Activated CD4-positive, alpha-beta memory T cell treated with anti-CD3 and anti-CD28 coated beads for 36 hours (primary cell): ENCODE data around the gene CISD2. TPM values are rescaled to one million over a fixed set of nuclear protein-coding genes. Genes with fewer than 3 reads are reported as not detected.

ENCODE experiments used
- CTCF ChIA-PET: fragments of 350-600 bp; sonication (Branson Sonifier 250); formaldehyde crosslinking; loops from one replicate; lab custom pipeline; 2021; ENCODE audit warnings: antibody characterized with exemption, inconsistent platforms; lab: Charles Lee
- POLR2A ChIA-PET: fragments of 350-600 bp; sonication (Branson Sonifier 250); formaldehyde crosslinking; loops from one replicate; lab custom pipeline; 2021; ENCODE audit warnings: antibody characterized with exemption; lab: Charles Lee
- DNase-seq: peaks from one replicate; pipeline ENCODE4 v3.0.0-alpha.2; 2020
- H3K27ac Mint-ChIP-seq: one replicate; pipeline ENCODE4 v1.8.0; 2021; ENCODE audit warnings: mixed read lengths
- H3K27me3 Mint-ChIP-seq: one replicate; pipeline ENCODE4 v1.8.0; 2021; ENCODE audit warnings: mixed read lengths
- H3K36me3 Mint-ChIP-seq: one replicate; pipeline ENCODE4 v1.8.0; 2021; ENCODE audit warnings: mixed read lengths
- H3K4me1 Mint-ChIP-seq: one replicate; pipeline ENCODE4 v1.8.0; 2021; ENCODE audit warnings: low read depth, mixed read lengths
- H3K4me3 Mint-ChIP-seq: one replicate; pipeline ENCODE4 v1.8.0; 2021; ENCODE audit warnings: mild to moderate bottlenecking, mixed read lengths
- H3K9me3 Mint-ChIP-seq: one replicate; pipeline ENCODE4 v1.8.0; 2021; ENCODE audit warnings: mixed read lengths
- intact Hi-C: fragments of 100-400 bp; cut with micrococcal nuclease; formaldehyde crosslinking; loops from one replicate; pipeline ENCODE4 v1.15.1; 2023
- total RNA-seq, 2 experiments: library from RNA; stranded (reverse); gene quantifications; one replicate each; pipeline ENCODE4 v1.2.3, GENCODE V29; 2021

Gene CISD2
- total RNA-seq, 2 experiments from 2014 or later: 28.5 to 32.8 TPM

- DNase-seq: peak; percentile 97
- intact Hi-C loops: loop anchor here (1.0 to 5.0 kb wide), 7 partner anchors 160 to 1480 kb away; partner anchors contain the start of genes CENPE, NFKB1, PPP3CA and SLC39A8
- Mint-ChIP-seq H3K27ac (no peak within 1 kb of the TSS), H3K9me3 (no peaks in the 10 kb centered on the region), H3K27me3 (no peaks in the 10 kb centered on the region), H3K4me1 (peaks cover 26% of the 10 kb centered on the region), H3K36me3 (peaks cover 27% of the 10 kb centered on the region), H3K4me3 (no peak within 1 kb of the TSS)
- CTCF ChIA-PET: interaction anchor here (1.0 to 2.5 kb wide), 6 partner anchors 10 to 482 kb away, joined by 3 to 15 read pairs (median 8); partner anchors contain the start of genes CISD2 and SLC39A8
- POLR2A ChIA-PET: interaction anchor here (0.6 to 6.7 kb wide), 20 partner anchors 9 to 482 kb away, joined by 3 to 147 read pairs (median 4); partner anchors contain the start of genes CISD2, MANBA, NFKB1 and SLC39A8
Observed at GRCh38 chr4:102826890-102827673, 41.7 kb upstream of the CISD2 start, which contains the start of gene UBE2D3. UBE2D3 (minus strand) TSS chr4:102827551; CDS start chr4:102826508, 1,043 bp downstream.

- ChIA-PET POLR2A (interaction anchor here (0.6 to 6.7 kb wide), 24 partner anchors 10 to 1480 kb away, joined by 3 to 147 read pairs (median 4); partner anchors contain the start of genes BDH2, CISD2, MANBA and NFKB1), CTCF (interaction anchor here (1.0 to 2.5 kb wide), 9 partner anchors 8 to 482 kb away, joined by 3 to 15 read pairs (median 7); partner anchors contain the start of genes CISD2 and SLC39A8)
- Mint-ChIP-seq H3K4me3 (no peak overlapping the region), H3K4me1 (peaks cover 23% of the 10 kb centered on the region), H3K27ac (no peak overlapping the region), H3K36me3 (peaks cover 22% of the 10 kb centered on the region), H3K9me3 (no peaks in the 10 kb centered on the region), H3K27me3 (no peaks in the 10 kb centered on the region)
- intact Hi-C loops: loop anchor here (1.0 to 5.0 kb wide), 15 partner anchors 9 to 1481 kb away; partner anchors contain the start of genes BDH2, CENPE, MANBA and NFKB1
- peak; percentile 99 for DNase-seq
Observed at GRCh38 chr4:102827674-102828496, 40.9 kb upstream of the CISD2 start.

DNA sequence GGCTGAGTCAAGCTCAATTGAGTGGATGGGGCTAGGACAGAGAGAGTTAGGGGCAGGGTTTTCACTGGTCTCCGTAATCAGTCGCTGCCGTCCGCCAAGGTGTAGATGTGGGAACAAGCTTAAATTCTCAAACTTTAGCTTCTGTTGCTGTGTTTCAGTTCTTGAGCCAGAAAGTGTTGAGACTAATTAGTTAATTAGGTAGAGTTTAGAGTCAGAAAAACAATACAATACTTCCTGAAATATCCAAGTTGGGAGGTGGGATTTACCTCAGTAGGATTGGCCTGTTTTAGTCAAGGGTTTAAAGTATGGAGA is 40.3 kb upstream of the CISD2 start:
- ChIA-PET POLR2A (interaction anchor here (0.8 to 6.7 kb wide), 18 partner anchors 9 to 1481 kb away, joined by 3 to 147 read pairs (median 5); partner anchors contain the start of genes BDH2, CISD2, MANBA and NFKB1), CTCF (interaction anchor here (0.9 to 2.5 kb wide), 10 partner anchors 9 to 483 kb away, joined by 3 to 15 read pairs (median 6); partner anchors contain the start of genes CISD2 and SLC39A8)
- no peak overlapping the region for H3K27ac Mint-ChIP-seq
- H3K4me3 Mint-ChIP-seq: no peak overlapping the region
- H3K36me3 Mint-ChIP-seq: peaks cover 16% of the 10 kb centered on the region
- H3K4me1 Mint-ChIP-seq: peaks cover 20% of the 10 kb centered on the region
- no peaks in the 10 kb centered on the region for H3K9me3 Mint-ChIP-seq
- intact Hi-C loops: loop anchor here (1.0 to 5.0 kb wide), 13 partner anchors 9 to 1481 kb away; partner anchors contain the start of genes BDH2, CENPE, MANBA and PPP3CA
- H3K27me3 Mint-ChIP-seq: no peaks in the 10 kb centered on the region
- DNase-seq: no peak

DNA sequence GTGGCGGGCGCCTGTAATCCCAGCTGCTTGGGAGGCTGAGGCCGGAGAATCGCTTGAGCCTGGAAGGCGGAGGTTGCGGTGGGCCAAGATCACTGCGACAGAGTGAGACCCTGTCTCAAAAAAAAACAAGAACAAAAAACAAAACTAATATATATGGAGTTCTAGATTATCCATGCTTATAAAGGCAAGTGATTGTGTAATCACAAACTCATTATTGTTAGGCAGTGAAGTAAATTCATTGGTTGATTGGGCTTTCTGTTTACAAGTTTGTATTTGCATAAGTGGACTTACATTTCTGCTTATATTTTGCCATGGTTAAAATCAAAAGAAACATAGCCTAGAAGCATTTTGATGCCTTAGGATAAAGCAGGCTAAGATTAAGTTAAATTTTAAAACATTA is 39.0 kb upstream of the CISD2 start:
- CTCF ChIA-PET: interaction anchor here (0.6 kb wide), 1 partner anchor 154 kb away, joined by 3 read pairs; no protein-coding TSS in a partner anchor
- intact Hi-C loops: loop anchor here (2.0 to 5.0 kb wide), 6 partner anchors 157 to 1483 kb away; partner anchors contain the start of genes CENPE and PPP3CA
- Mint-ChIP-seq H3K4me3 (no peak overlapping the region), H3K36me3 (peaks cover 5% of the 10 kb centered on the region), H3K27me3 (no peaks in the 10 kb centered on the region), H3K4me1 (peaks cover 21% of the 10 kb centered on the region), H3K27ac (no peak overlapping the region), H3K9me3 (no peaks in the 10 kb centered on the region)
- no peak for DNase-seq
- POLR2A ChIA-PET: interaction anchor here (2.9 to 6.7 kb wide), 3 partner anchors 12 to 39 kb away, joined by 20 to 147 read pairs (median 105); partner anchors contain the start of gene CISD2

DNA sequence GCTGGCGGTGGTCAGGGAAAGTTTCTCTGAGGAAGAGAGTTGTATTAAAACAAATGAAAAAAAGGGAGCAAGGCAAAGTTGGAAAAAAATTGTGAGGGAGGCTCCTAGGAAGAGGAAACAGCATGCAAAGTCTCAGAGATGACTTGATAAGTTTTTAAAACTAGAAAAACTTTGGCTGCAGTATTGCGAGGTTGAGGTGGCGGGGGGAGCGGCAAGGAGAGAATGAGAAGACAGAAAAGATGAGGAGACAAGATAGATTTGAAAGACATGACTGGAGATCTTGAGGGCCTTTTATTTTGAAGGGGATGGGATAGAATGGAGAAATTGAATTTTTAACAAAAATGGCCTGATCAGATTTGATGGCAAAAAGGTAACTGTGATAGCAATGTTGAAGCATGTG is 36.7 kb upstream of the CISD2 start:
- Mint-ChIP-seq H3K27me3 (no peaks in the 10 kb centered on the region), H3K36me3 (peaks cover 2% of the 10 kb centered on the region), H3K4me3 (no peak overlapping the region), H3K9me3 (no peaks in the 10 kb centered on the region), H3K27ac (no peak overlapping the region), H3K4me1 (peaks cover 21% of the 10 kb centered on the region)
- DNase-seq: no peak
- CTCF ChIA-PET: no interaction called here
- POLR2A ChIA-PET: no interaction called here
- intact Hi-C loops: no loop called here

- intact Hi-C loops: no loop called here
- H3K4me3 Mint-ChIP-seq: no peak overlapping the region
- ChIA-PET POLR2A (no interaction called here), CTCF (interaction anchor here (0.7 kb wide), 1 partner anchor 402 kb away, joined by 4 read pairs; no protein-coding TSS in a partner anchor)
- H3K27ac Mint-ChIP-seq: no peak overlapping the region
- no peak for DNase-seq
- H3K27me3 Mint-ChIP-seq: no peaks in the 10 kb centered on the region
- no peaks in the 10 kb centered on the region for H3K9me3 Mint-ChIP-seq
- peaks cover 21% of the 10 kb centered on the region for H3K4me1 Mint-ChIP-seq
- H3K36me3 Mint-ChIP-seq: no peaks in the 10 kb centered on the region
Observed at GRCh38 chr4:102832667-102833066, 36.1 kb upstream of the CISD2 start.

GRCh38 chr4:102836596-102836995 is 32.2 kb upstream of the CISD2 start:
- no peaks in the 10 kb centered on the region for H3K27me3 Mint-ChIP-seq
- DNase-seq: no peak
- peaks cover 2% of the 10 kb centered on the region for H3K36me3 Mint-ChIP-seq
- H3K4me1 Mint-ChIP-seq: peaks cover 9% of the 10 kb centered on the region
- intact Hi-C loops: no loop called here
- H3K27ac Mint-ChIP-seq: no peak overlapping the region
- CTCF ChIA-PET: no interaction called here
- H3K9me3 Mint-ChIP-seq: no peaks in the 10 kb centered on the region
- POLR2A ChIA-PET: interaction anchor here (0.7 to 2.6 kb wide), 2 partner anchors 9 to 33 kb away, joined by 3 to 12 read pairs; partner anchors contain the start of genes CISD2 and UBE2D3
- H3K4me3 Mint-ChIP-seq: no peak overlapping the region

DNA sequence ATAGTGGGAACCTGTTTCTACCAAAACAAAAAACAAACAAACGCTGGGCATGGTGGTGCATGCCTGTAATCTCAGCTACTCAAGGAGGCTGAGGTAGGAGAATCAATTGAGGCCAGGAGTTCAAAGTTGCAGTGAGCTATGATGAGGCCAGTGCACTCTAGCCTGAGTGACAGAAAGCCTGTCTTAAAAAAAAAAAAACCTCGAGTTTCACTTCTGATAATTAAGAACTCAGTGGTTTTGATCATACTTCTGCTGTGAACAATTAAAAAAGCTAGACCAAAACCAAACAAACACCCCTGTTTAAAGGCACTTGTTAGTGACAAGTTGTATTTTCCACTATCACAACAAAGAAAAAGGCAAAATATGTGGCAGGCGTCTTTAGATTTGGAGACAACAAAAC is 26.4 kb upstream of the CISD2 start:
- no peak for DNase-seq
- H3K27me3 Mint-ChIP-seq: no peaks in the 10 kb centered on the region
- peaks cover 6% of the 10 kb centered on the region for H3K4me1 Mint-ChIP-seq
- no peaks in the 10 kb centered on the region for H3K9me3 Mint-ChIP-seq
- no peak overlapping the region for H3K27ac Mint-ChIP-seq
- CTCF ChIA-PET: no interaction called here
- POLR2A ChIA-PET: interaction anchor here (0.6 to 1.0 kb wide), 2 partner anchors 17 to 334 kb away, joined by 3 to 4 read pairs; no protein-coding TSS in a partner anchor
- intact Hi-C loops: no loop called here
- H3K36me3 Mint-ChIP-seq: peaks cover 2% of the 10 kb centered on the region
- H3K4me3 Mint-ChIP-seq: no peak overlapping the region

DNA sequence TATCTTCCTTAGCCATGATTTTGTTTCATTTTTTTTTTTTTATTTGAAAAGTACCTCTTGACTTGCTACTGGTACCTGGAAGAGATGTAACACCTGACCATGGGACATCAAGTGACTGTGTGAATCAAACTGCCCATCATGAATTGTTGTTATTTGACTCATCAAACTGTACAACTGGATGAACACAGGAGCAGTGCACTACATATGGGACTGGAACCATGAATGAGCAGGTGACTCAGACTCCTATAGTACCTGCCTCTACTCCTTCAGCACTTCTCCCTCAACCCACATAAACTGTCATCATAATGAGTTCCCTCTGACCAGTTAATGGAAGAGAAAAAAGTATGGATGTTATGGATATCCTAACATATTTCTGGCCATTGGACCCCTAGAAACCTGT is 25.5 kb upstream of the CISD2 start:
- H3K27me3 Mint-ChIP-seq: no peaks in the 10 kb centered on the region
- intact Hi-C loops: no loop called here
- no peaks in the 10 kb centered on the region for H3K9me3 Mint-ChIP-seq
- H3K4me3 Mint-ChIP-seq: no peak overlapping the region
- H3K27ac Mint-ChIP-seq: no peak overlapping the region
- H3K36me3 Mint-ChIP-seq: peaks cover 2% of the 10 kb centered on the region
- ChIA-PET POLR2A (interaction anchor here (1.0 kb wide), 1 partner anchor 18 kb away, joined by 4 read pairs; no protein-coding TSS in a partner anchor), CTCF (no interaction called here)
- DNase-seq: no peak
- H3K4me1 Mint-ChIP-seq: peaks cover 6% of the 10 kb centered on the region

DNA sequence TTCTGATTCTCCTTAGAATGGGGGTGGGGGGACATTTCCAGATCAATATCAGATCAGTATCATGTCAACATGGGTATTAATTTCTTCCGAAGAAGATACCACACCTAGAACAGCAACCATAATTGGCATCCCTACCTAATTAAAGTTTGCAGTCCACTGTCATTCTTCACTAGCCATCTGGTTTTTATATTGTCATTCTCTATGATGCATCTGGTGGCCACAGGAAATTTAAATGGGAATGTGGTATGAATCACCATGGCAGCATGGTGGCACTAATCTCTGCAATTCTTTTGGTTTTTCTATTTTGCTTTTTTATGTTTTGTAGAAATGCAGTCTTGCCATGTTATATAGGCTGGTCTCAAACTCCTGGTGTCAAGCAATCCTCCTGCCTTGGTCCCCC is 24.9 kb upstream of the CISD2 start:
- intact Hi-C loops: no loop called here
- ChIA-PET CTCF (no interaction called here), POLR2A (no interaction called here)
- peaks cover 6% of the 10 kb centered on the region for H3K4me1 Mint-ChIP-seq
- H3K27ac Mint-ChIP-seq: no peak overlapping the region
- no peak for DNase-seq
- no peaks in the 10 kb centered on the region for H3K27me3 Mint-ChIP-seq
- peaks cover 2% of the 10 kb centered on the region for H3K36me3 Mint-ChIP-seq
- H3K4me3 Mint-ChIP-seq: no peak overlapping the region
- H3K9me3 Mint-ChIP-seq: no peaks in the 10 kb centered on the region

DNA sequence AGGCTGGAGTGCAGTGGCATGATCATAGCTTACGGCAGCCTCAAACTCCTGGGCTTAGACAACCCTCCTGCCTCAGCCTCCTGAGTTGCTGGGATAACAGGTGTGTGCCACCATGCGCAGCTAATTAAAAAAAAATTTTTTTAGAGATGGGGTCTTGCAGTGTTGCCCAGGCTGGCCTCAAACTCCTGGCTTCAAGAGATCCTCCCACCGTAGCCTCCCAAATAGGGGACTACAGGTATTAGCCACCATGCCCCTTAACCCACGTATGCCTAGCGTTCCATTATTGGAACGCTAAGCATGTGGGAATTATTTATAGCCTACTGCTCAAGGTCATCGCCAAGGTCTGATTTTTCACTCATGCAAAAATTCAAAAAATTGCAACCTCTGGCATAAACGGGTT is 21.1 kb upstream of the CISD2 start:
- H3K36me3 Mint-ChIP-seq: peaks cover under 1% of the 10 kb centered on the region
- H3K4me1 Mint-ChIP-seq: peaks cover 4% of the 10 kb centered on the region
- DNase-seq: no peak
- no peak overlapping the region for H3K4me3 Mint-ChIP-seq
- H3K27ac Mint-ChIP-seq: no peak overlapping the region
- H3K27me3 Mint-ChIP-seq: no peaks in the 10 kb centered on the region
- no peaks in the 10 kb centered on the region for H3K9me3 Mint-ChIP-seq
- ChIA-PET CTCF (no interaction called here), POLR2A (interaction anchor here (0.8 kb wide), 1 partner anchor 8 kb away, joined by 3 read pairs; no protein-coding TSS in a partner anchor)
- intact Hi-C loops: no loop called here
